Measurements from ENCODE around the gene WDSUB1. TPM values are rescaled to one million over a fixed set of nuclear protein-coding genes. Genes with fewer than 3 reads are reported as not detected.

Gene WDSUB1
- total and polyA plus RNA-seq, 9 of the 15 experiments (the other 6 are each of a cell fraction or from before 2014, with no cell fraction given), result 5.2 to 13.7 (median 9.4) TPM

DNA sequence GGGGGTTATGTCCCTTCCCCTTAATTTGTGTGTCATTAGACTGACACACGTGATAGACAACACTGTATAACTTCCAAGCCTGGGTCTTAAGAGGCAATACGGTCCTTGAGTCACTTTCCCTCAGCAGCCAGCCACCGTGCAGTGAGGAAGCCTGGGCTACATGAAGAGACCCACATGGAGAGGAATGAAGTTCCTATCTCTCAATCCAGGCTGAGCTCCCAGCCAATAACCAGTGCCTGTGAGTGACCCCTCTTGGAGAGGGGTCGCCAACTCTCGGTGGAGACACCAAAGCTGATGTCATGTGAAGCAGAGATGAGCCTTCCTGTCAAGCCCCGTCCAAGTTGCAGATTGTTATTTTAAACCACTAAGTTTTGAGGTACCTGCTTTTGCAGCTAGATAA is 5.7 kb upstream of the WDSUB1 start:
- WGBS (ENCODE audit: insufficient coverage, low coverage, missing lambda C conversion rate), result 1% methylated on average over 6 of the region's 6 CpGs
- no peaks in the 10 kb centered on the region for H3K79me2 ChIP-seq (ENCODE audit: control insufficient read depth, insufficient read depth, low read length)
- peak; percentile 86 for ATAC-seq
- no peaks in the 10 kb centered on the region for H3K36me3 ChIP-seq (ENCODE audit: control insufficient read depth, insufficient read depth, low read length)
- no peaks in the 10 kb centered on the region for H3K27me3 ChIP-seq (ENCODE audit: control insufficient read depth in 2 of 2, insufficient read depth in 2 of 2, low read length in 2 of 2)
- H3K9me1 ChIP-seq (ENCODE audit: control insufficient read depth, insufficient read depth, low read length), result no peaks in the 10 kb centered on the region
- FAIRE-seq, result peak; percentile 81
- H3K4me3 ChIP-seq, result no peak overlapping the region
- ChIA-PET POLR2A (interaction anchor here (0.7 kb wide), 1 partner anchor 1409 kb away, joined by 3 read pairs; no protein-coding TSS in a partner anchor), CTCF (ENCODE audit: low intra/inter-chr PET ratio) (no interaction called here)
- DNase-seq (ENCODE audit: extremely low read depth in 1 of 4, low spot score in 3 of 4), result peak; percentile 12 to 85 (median 50)
- H3K4me1 ChIP-seq (replicated peaks in 1 of 2; ENCODE audit: control insufficient read depth in 2 of 2, insufficient read depth in 2 of 2, low read length in 2 of 2), result peaks cover 9 to 21% of the 10 kb centered on the region in 2 experiments
- peak overlapping the region; percentile 32 to 83; a peak in 3 of 4 replicates for H3K9ac ChIP-seq (ENCODE audit: insufficient read depth in 1 of 2, low read depth in 2 of 2, low read length in 2 of 2)
- in situ Hi-C loops (cut with MboI), result no loop called here
- intact Hi-C loops (cut with micrococcal nuclease), result no loop called here
- peak overlapping the region; percentile 92 for H2AFZ ChIP-seq (ENCODE audit: low read depth, low read length)
- BruUV-seq (replicated peaks), result no TSS peak
- H3K9me3 ChIP-seq (replicated peaks; ENCODE audit: control insufficient read depth, insufficient read depth, low read depth, low read length), result no peaks in the 10 kb centered on the region
- no peaks in the 10 kb centered on the region for H4K20me1 ChIP-seq (replicated peaks; ENCODE audit: control insufficient read depth, insufficient read depth, low read length)
- peak overlapping the region; percentile 26; the same call in 2 of the 3 replicates for H3K27ac ChIP-seq (ENCODE audit: extremely low read depth, low read depth, low read length)
- H3K4me2 ChIP-seq (ENCODE audit: insufficient read depth, low read length), result peak overlapping the region; percentile 68
- TF ChIP-seq EHMT2 (IDR thresholded peaks at IDR 0.05), result peak; percentile 55; the same call in 1 of the 2 replicates
- no peak for TF ChIP-seq SAFB2 (IDR thresholded peaks at IDR 0.05; ENCODE audit: borderline replicate concordance, low read depth, low read length, severe bottlenecking)
- no peak for TF ChIP-seq MAFF (IDR thresholded peaks at IDR 0.05; ENCODE audit: low read length)
- TF ChIP-seq MTA1 (IDR thresholded peaks at IDR 0.05; ENCODE audit: borderline replicate concordance), result no peak
- no peak; the same call in 1 of the 2 replicates for TF ChIP-seq RAD51 (IDR thresholded peaks at IDR 0.05; ENCODE audit: borderline replicate concordance, low read depth)
- TF ChIP-seq NONO (IDR thresholded peaks at IDR 0.05; ENCODE audit: low read depth in 2 of 2, low read length in 1 of 2), result no peak
- TF ChIP-seq MYC (IDR thresholded peaks at IDR 0.05; ENCODE audit: low read depth, low read length), result no peak
- no peak for TF ChIP-seq MYC (CRISPR knock-in tag; IDR thresholded peaks at IDR 0.05; ENCODE audit: borderline replicate concordance, low read depth)
- no peak for TF ChIP-seq THAP12 (CRISPR knock-in tag; IDR thresholded peaks at IDR 0.05)
- no peak for TF ChIP-seq ZNF699 (CRISPR knock-in tag; IDR thresholded peaks at IDR 0.05; ENCODE audit: insufficient replicate concordance)
- no peak for TF ChIP-seq TEAD1 (CRISPR knock-in tag; IDR thresholded peaks at IDR 0.05)
- TF ChIP-seq, protein P1, sequence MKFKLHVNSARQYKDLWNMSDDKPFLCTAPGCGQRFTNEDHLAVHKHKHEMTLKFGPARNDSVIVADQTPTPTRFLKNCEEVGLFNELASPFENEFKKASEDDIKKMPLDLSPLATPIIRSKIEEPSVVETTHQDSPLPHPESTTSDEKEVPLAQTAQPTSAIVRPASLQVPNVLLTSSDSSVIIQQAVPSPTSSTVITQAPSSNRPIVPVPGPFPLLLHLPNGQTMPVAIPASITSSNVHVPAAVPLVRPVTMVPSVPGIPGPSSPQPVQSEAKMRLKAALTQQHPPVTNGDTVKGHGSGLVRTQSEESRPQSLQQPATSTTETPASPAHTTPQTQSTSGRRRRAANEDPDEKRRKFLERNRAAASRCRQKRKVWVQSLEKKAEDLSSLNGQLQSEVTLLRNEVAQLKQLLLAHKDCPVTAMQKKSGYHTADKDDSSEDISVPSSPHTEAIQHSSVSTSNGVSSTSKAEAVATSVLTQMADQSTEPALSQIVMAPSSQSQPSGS (CRISPR knock-in tag; IDR thresholded peaks at IDR 0.05), result no peak
- no peak for TF ChIP-seq XRCC3 (IDR thresholded peaks at IDR 0.05)
- TF ChIP-seq MTA3 (IDR thresholded peaks at IDR 0.05; ENCODE audit: borderline replicate concordance), result 0 out of 2 replicates have a peak, but pooled peaks have one; percentile 31
- TF ChIP-seq MAFK (IDR thresholded peaks at IDR 0.05; ENCODE audit: low read length), result no peak
- peak; percentile 26 for TF ChIP-seq TBP (optimal IDR thresholded peaks at IDR 0.05; ENCODE audit: low read depth, low read length)
- no peak for TF ChIP-seq KDM4B (IDR thresholded peaks at IDR 0.05; ENCODE audit: borderline replicate concordance in 2 of 2, low read depth in 1 of 2)
- no peak for TF ChIP-seq RBBP5 (IDR thresholded peaks at IDR 0.05; ENCODE audit: borderline replicate concordance, insufficient read depth, low read length, poor library complexity, severe bottlenecking)
- TF ChIP-seq TAL1 (IDR thresholded peaks at IDR 0.05), result peak; percentile 14; the same call in 1 of the 2 replicates

Measured in K562 (cell line).